NCI-H748 (cell line): ENCODE measurements around the gene STK17B.
A peak's percentile ranks its signal among the peaks of the same experiment; 100 is the strongest.

ENCODE experiments used
- DNase-seq: peaks from one replicate; lab custom pipeline; 2025; ENCODE audit not compliant: unreplicated experiment; lab: John Stamatoyannopoulos, UW

Gene STK17B

GRCh38 chr2:196184921-196185320 lies 13.5 kb upstream of the STK17B start:
- no peak for DNase-seq

GRCh38 chr2:196183528-196184231 lies 12.3 kb upstream of the STK17B start:
- DNase-seq, result no peak

GRCh38 chr2:196183172-196183473 lies 11.7 kb upstream of the STK17B start:
- DNase-seq, result no peak

- no peak for DNase-seq
Measured at GRCh38 chr2:196182439-196183171, 11.2 kb upstream of the STK17B start.

- no peak for DNase-seq
Measured at GRCh38 chr2:196181484-196181883, 10.1 kb upstream of the STK17B start.

- no peak for DNase-seq
Measured at GRCh38 chr2:196177124-196177523, 5.7 kb upstream of the STK17B start.

- DNase-seq, result no peak
Measured at GRCh38 chr2:196176142-196176738, 4.9 kb upstream of the STK17B start.

- no peak for DNase-seq
Measured at GRCh38 chr2:196174404-196174803, 3.0 kb upstream of the STK17B start.

- no peak for DNase-seq
Measured at GRCh38 chr2:196173505-196173904, 2.1 kb upstream of the STK17B start.

GRCh38 chr2:196172951-196173350 lies 1.6 kb upstream of the STK17B start:
- no peak for DNase-seq

GRCh38 chr2:196171946-196172345 lies 568 bp upstream of the STK17B start:
- DNase-seq, result peak; percentile 71

- peak; percentile 54 for DNase-seq
Measured at GRCh38 chr2:196170606-196171247, 651 bp downstream of the STK17B start.

GRCh38 chr2:196170213-196170605 lies 1.2 kb downstream of the STK17B start:
- peak; percentile 55 for DNase-seq

GRCh38 chr2:196169516-196169915 lies 1.9 kb downstream of the STK17B start:
- DNase-seq, result no peak

- DNase-seq, result no peak
Measured at GRCh38 chr2:196168181-196168580, 3.2 kb downstream of the STK17B start.

GRCh38 chr2:196167666-196168065 lies 3.7 kb downstream of the STK17B start:
- DNase-seq, result no peak

- no peak for DNase-seq
Measured at GRCh38 chr2:196166876-196167275, 4.5 kb downstream of the STK17B start.

- DNase-seq, result no peak
Measured at GRCh38 chr2:196165016-196165415, 6.4 kb downstream of the STK17B start.

GRCh38 chr2:196163285-196163684 lies 8.1 kb downstream of the STK17B start:
- DNase-seq, result no peak

- no peak for DNase-seq
Measured at GRCh38 chr2:196162586-196163175, 8.7 kb downstream of the STK17B start.

- DNase-seq, result no peak
Measured at GRCh38 chr2:196160946-196161345, 10.4 kb downstream of the STK17B start.

- no peak for DNase-seq
Measured at GRCh38 chr2:196160101-196160500, 11.3 kb downstream of the STK17B start.
